K562 (cell line): ENCODE data around the gene SCLY. TPM values are rescaled to one million over a fixed set of nuclear protein-coding genes. Genes with fewer than 3 reads are reported as not detected.

Experiments used
- DNMT1 ChIP-seq: fragments of 450-650 bp; IDR thresholded peaks from 2 replicates; pipeline ENCODE4 v1.6.1; 2016; ENCODE audit warnings: antibody characterized with exemption, mild to moderate bottlenecking
- GTF2B ChIP-seq: IDR thresholded peaks from 2 replicates; pipeline ENCODE4 v1.6.1; 2011; ENCODE audit not compliant: insufficient read length; ENCODE audit errors: extremely low read depth
- SRSF1 ChIP-seq: fragments of 200-400 bp; formaldehyde crosslinking; IDR thresholded peaks from 2 replicates; pipeline ENCODE4 v1.6.1; 2017; ENCODE audit warnings: mild to moderate bottlenecking, low read depth, low read length, moderate library complexity
- ZFX ChIP-seq: sonication (generic); formaldehyde crosslinking; IDR thresholded peaks from 2 replicates; pipeline ENCODE4 v1.8.0; 2022; ENCODE audit warnings: mild to moderate bottlenecking, missing genetic modification reagents, moderate library complexity
- ZMIZ1 ChIP-seq, 2 experiments: fragments of 150-350 bp in 1 of 2; IDR thresholded peaks; 2 replicates each; pipeline ENCODE4 v1.6.1; 2012 to 2016; ENCODE audit warnings: low read depth in 2 of 2, low read length in 2 of 2, mild to moderate bottlenecking in 1 of 2, moderate library complexity in 1 of 2
- polyA plus RNA-seq, 8 experiments: library from polyadenylated mRNA; depleted of rRNA in 4 of 8; stranded (reverse) in 5 of 8; unstranded in 3 of 8; fragments of >200 nt; fragmentation: Nextera tagmentation in 2 of 8; fragmentation: Illumina TruSeq in 1 of 8; extraction: Ambion mirVana in 2 of 8; extraction: Trizol in 1 of 8; gene quantifications; 2 replicates each; pipeline versions ENCODE4 v1.2.1 to v1.2.3, GENCODE V29; 2011 to 2014; ENCODE audit warnings: inconsistent platforms in 1 of 8, missing spikeins in 1 of 8
- total RNA-seq, 7 experiments: library from RNA; depleted of rRNA in 6 of 7; stranded (reverse); fragments of >200 nt in 6 of 7; fragmentation: Illumina TruSeq in 2 of 7; extraction: Trizol in 2 of 7; gene quantifications; 2 replicates each; pipeline versions ENCODE4 v1.2.1 to v1.2.3, GENCODE V29; 2011 to 2021; ENCODE audit warnings: low replicate concordance in 1 of 7
- TF ChIP-seq, protein P1 (sequence below), 2 experiments: IDR thresholded peaks; 2 replicates each; pipeline ENCODE4 v1.6.1; 2011; ENCODE audit warnings: borderline replicate concordance in 1 of 2, control low read depth in 1 of 2, low read depth in 1 of 2, low read length in 1 of 2, mild to moderate bottlenecking in 1 of 2, mixed read lengths in 1 of 2, moderate library complexity in 1 of 2; ENCODE audit not compliant: insufficient read depth in 1 of 2, insufficient read length in 1 of 2, poor library complexity in 1 of 2, severe bottlenecking in 1 of 2; ENCODE audit errors: extremely low read depth in 1 of 2
- TF ChIP-seq, protein P2 (sequence below): fragments of 450-650 bp; IDR thresholded peaks from 2 replicates; pipeline ENCODE4 v1.6.1; 2016; ENCODE audit warnings: antibody characterized with exemption
- TF ChIP-seq, protein P3 (sequence below): fragments of 450-650 bp; IDR thresholded peaks from 2 replicates; pipeline ENCODE4 v1.6.1; 2016; ENCODE audit warnings: mild to moderate bottlenecking, moderate library complexity

SCLY gene
- total and polyA plus RNA-seq, 9 of the 15 experiments (the other 6 are each of a cell fraction or from before 2014, with no cell fraction given) = 2.6 to 32.2 (median 21.1) TPM

- TF ChIP-seq ZMIZ1 (IDR thresholded peaks at IDR 0.05; ENCODE audit: low read depth in 2 of 2, low read length in 2 of 2) = no peak
- TF ChIP-seq GTF2B = no peak
- TF ChIP-seq, protein P1, sequence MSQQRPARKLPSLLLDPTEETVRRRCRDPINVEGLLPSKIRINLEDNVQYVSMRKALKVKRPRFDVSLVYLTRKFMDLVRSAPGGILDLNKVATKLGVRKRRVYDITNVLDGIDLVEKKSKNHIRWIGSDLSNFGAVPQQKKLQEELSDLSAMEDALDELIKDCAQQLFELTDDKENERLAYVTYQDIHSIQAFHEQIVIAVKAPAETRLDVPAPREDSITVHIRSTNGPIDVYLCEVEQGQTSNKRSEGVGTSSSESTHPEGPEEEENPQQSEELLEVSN (IDR thresholded peaks at IDR 0.05; ENCODE audit: borderline replicate concordance in 1 of 2, extremely low read depth in 1 of 2, insufficient read depth in 1 of 2, insufficient read length in 1 of 2, low read depth in 1 of 2, low read length in 1 of 2, poor library complexity in 1 of 2, severe bottlenecking in 1 of 2) = peak in 1 of 2 experiments; percentile 18
- TF ChIP-seq DNMT1 = no peak
- TF ChIP-seq, protein P2, sequence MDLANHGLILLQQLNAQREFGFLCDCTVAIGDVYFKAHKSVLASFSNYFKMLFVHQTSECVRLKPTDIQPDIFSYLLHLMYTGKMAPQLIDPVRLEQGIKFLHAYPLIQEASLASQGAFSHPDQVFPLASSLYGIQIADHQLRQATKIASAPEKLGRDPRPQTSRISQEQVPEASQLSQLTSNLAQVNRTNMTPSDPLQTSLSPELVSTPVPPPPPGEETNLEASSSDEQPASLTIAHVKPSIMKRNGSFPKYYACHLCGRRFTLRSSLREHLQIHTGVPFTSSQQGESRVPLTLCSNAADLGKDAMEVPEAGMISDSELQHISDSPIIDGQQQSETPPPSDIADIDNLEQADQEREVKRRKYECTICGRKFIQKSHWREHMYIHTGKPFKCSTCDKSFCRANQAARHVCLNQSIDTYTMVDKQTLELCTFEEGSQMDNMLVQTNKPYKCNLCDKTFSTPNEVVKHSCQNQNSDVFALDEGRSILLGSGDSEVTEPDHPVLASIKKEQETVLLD = no peak
- peak; percentile 30; the same call in 1 of the 2 replicates for TF ChIP-seq ZFX (CRISPR knock-in tag)
- TF ChIP-seq, protein P3, sequence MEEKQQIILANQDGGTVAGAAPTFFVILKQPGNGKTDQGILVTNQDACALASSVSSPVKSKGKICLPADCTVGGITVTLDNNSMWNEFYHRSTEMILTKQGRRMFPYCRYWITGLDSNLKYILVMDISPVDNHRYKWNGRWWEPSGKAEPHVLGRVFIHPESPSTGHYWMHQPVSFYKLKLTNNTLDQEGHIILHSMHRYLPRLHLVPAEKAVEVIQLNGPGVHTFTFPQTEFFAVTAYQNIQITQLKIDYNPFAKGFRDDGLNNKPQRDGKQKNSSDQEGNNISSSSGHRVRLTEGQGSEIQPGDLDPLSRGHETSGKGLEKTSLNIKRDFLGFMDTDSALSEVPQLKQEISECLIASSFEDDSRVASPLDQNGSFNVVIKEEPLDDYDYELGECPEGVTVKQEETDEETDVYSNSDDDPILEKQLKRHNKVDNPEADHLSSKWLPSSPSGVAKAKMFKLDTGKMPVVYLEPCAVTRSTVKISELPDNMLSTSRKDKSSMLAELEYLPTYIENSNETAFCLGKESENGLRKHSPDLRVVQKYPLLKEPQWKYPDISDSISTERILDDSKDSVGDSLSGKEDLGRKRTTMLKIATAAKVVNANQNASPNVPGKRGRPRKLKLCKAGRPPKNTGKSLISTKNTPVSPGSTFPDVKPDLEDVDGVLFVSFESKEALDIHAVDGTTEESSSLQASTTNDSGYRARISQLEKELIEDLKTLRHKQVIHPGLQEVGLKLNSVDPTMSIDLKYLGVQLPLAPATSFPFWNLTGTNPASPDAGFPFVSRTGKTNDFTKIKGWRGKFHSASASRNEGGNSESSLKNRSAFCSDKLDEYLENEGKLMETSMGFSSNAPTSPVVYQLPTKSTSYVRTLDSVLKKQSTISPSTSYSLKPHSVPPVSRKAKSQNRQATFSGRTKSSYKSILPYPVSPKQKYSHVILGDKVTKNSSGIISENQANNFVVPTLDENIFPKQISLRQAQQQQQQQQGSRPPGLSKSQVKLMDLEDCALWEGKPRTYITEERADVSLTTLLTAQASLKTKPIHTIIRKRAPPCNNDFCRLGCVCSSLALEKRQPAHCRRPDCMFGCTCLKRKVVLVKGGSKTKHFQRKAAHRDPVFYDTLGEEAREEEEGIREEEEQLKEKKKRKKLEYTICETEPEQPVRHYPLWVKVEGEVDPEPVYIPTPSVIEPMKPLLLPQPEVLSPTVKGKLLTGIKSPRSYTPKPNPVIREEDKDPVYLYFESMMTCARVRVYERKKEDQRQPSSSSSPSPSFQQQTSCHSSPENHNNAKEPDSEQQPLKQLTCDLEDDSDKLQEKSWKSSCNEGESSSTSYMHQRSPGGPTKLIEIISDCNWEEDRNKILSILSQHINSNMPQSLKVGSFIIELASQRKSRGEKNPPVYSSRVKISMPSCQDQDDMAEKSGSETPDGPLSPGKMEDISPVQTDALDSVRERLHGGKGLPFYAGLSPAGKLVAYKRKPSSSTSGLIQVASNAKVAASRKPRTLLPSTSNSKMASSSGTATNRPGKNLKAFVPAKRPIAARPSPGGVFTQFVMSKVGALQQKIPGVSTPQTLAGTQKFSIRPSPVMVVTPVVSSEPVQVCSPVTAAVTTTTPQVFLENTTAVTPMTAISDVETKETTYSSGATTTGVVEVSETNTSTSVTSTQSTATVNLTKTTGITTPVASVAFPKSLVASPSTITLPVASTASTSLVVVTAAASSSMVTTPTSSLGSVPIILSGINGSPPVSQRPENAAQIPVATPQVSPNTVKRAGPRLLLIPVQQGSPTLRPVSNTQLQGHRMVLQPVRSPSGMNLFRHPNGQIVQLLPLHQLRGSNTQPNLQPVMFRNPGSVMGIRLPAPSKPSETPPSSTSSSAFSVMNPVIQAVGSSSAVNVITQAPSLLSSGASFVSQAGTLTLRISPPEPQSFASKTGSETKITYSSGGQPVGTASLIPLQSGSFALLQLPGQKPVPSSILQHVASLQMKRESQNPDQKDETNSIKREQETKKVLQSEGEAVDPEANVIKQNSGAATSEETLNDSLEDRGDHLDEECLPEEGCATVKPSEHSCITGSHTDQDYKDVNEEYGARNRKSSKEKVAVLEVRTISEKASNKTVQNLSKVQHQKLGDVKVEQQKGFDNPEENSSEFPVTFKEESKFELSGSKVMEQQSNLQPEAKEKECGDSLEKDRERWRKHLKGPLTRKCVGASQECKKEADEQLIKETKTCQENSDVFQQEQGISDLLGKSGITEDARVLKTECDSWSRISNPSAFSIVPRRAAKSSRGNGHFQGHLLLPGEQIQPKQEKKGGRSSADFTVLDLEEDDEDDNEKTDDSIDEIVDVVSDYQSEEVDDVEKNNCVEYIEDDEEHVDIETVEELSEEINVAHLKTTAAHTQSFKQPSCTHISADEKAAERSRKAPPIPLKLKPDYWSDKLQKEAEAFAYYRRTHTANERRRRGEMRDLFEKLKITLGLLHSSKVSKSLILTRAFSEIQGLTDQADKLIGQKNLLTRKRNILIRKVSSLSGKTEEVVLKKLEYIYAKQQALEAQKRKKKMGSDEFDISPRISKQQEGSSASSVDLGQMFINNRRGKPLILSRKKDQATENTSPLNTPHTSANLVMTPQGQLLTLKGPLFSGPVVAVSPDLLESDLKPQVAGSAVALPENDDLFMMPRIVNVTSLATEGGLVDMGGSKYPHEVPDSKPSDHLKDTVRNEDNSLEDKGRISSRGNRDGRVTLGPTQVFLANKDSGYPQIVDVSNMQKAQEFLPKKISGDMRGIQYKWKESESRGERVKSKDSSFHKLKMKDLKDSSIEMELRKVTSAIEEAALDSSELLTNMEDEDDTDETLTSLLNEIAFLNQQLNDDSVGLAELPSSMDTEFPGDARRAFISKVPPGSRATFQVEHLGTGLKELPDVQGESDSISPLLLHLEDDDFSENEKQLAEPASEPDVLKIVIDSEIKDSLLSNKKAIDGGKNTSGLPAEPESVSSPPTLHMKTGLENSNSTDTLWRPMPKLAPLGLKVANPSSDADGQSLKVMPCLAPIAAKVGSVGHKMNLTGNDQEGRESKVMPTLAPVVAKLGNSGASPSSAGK = 0 out of 2 replicates have a peak, but pooled peaks have one; percentile 18
- no peak for TF ChIP-seq SRSF1
Observed at GRCh38 chr2:238140040-238140439, 79.2 kb downstream of the SCLY start (continued).
